Activated effector memory CD4-positive, alpha-beta T cell treated with Interleukin-2 at 50 U/mL for 16 hours (primary cell): ENCODE data around the gene RABL6.
"Not testable (repeated sequence)": the region's sequence is repeated elsewhere in the genome, so short reads cannot be mapped to it uniquely, and the experiment has no call there.

Experiments used
- DNase-seq: peaks from one replicate; pipeline ENCODE4 v3.0.0-alpha.2; 2020

RABL6 gene

GRCh38 chr9:136837856-136838277 lies 30.1 kb downstream of the RABL6 start:
- DNase-seq, result not testable (repeated sequence)

GRCh38 chr9:136838314-136839228 lies 30.8 kb downstream of the RABL6 start:
- no peak for DNase-seq

- DNase-seq, result no peak
These were observed 31.7 kb downstream of the RABL6 start for GRCh38 chr9:136839229-136840139.

- no peak for DNase-seq
These were observed 32.6 kb downstream of the RABL6 start for GRCh38 chr9:136840140-136840876.

- no peak for DNase-seq
These were observed 33.3 kb downstream of the RABL6 start for GRCh38 chr9:136840877-136841645.

GRCh38 chr9:136841646-136842379 lies 34.1 kb downstream of the RABL6 start:
- DNase-seq, result not testable (repeated sequence)

- peak; percentile 72 for DNase-seq
These were observed 34.7 kb downstream of the RABL6 start, which contains the start of gene AJM1 for GRCh38 chr9:136842380-136842948. AJM1 (plus strand) TSS chr9:136842478; CDS start chr9:136844415, 1,937 bp downstream.

GRCh38 chr9:136843159-136843800 lies 35.5 kb downstream of the RABL6 start:
- not testable (repeated sequence) for DNase-seq

GRCh38 chr9:136843801-136844740 lies 36.3 kb downstream of the RABL6 start:
- peak; percentile 39 for DNase-seq

GRCh38 chr9:136844761-136845464 lies 37.2 kb downstream of the RABL6 start:
- DNase-seq, result no peak

- DNase-seq, result no peak
These were observed 37.9 kb downstream of the RABL6 start for GRCh38 chr9:136845465-136846260.

GRCh38 chr9:136846376-136847087 lies 38.8 kb downstream of the RABL6 start:
- no peak for DNase-seq

- DNase-seq, result no peak
These were observed 39.5 kb downstream of the RABL6 start for GRCh38 chr9:136847088-136847825.

- DNase-seq, result peak; percentile 59
These were observed 40.2 kb downstream of the RABL6 start for GRCh38 chr9:136847826-136848392.

GRCh38 chr9:136848393-136849037 lies 40.8 kb downstream of the RABL6 start:
- DNase-seq, result peak; percentile 20
